Activated naive CD4-positive, alpha-beta T cell treated with anti-CD3 and anti-CD28 coated beads, Interleukin-2, amount 10 ng/mL, durations not matched to agents 7 days and 5 days (primary cell): ENCODE measurements around the gene IFNGR2.

ENCODE experiments used
- CTCF ChIA-PET: fragments of 350-600 bp; sonication (Branson Sonifier 250); formaldehyde crosslinking; loops from one replicate; lab custom pipeline; 2021; ENCODE audit warnings: antibody characterized with exemption; lab: Charles Lee
- DNase-seq: peaks from one replicate; pipeline ENCODE4 v3.0.0-alpha.2; 2020
- H3K27ac Mint-ChIP-seq: one replicate; pipeline ENCODE4 v1.8.0; 2021; ENCODE audit warnings: mild to moderate bottlenecking, moderate library complexity, mixed read lengths
- H3K27me3 Mint-ChIP-seq: one replicate; pipeline ENCODE4 v1.8.0; 2021; ENCODE audit warnings: mild to moderate bottlenecking, mixed read lengths
- H3K36me3 Mint-ChIP-seq: one replicate; pipeline ENCODE4 v1.8.0; 2021; ENCODE audit warnings: mixed read lengths
- H3K4me1 Mint-ChIP-seq: one replicate; pipeline ENCODE4 v1.8.0; 2021; ENCODE audit warnings: mixed read lengths
- H3K4me3 Mint-ChIP-seq: one replicate; pipeline ENCODE4 v1.8.0; 2021; ENCODE audit warnings: mild to moderate bottlenecking, moderate library complexity, mixed read lengths
- H3K9me3 Mint-ChIP-seq: one replicate; pipeline ENCODE4 v1.8.0; 2021; ENCODE audit warnings: mixed read lengths

The IFNGR2 gene

GRCh38 chr21:33383056-33383888 is 19.9 kb upstream of the IFNGR2 start:
- H3K27ac Mint-ChIP-seq, result peak overlapping the region; percentile 82
- peak; percentile 80 for DNase-seq
- H3K4me3 Mint-ChIP-seq, result peak overlapping the region; percentile 64
- H3K9me3 Mint-ChIP-seq, result no peaks in the 10 kb centered on the region
- H3K4me1 Mint-ChIP-seq, result peaks cover 72% of the 10 kb centered on the region
- peaks cover 5% of the 10 kb centered on the region for H3K36me3 Mint-ChIP-seq
- peaks cover 65% of the 10 kb centered on the region for H3K27me3 Mint-ChIP-seq
- CTCF ChIA-PET, result interaction anchor here (0.9 kb wide), 1 partner anchor 22 kb away, joined by 3 read pairs; no protein-coding TSS in a partner anchor

- Mint-ChIP-seq H3K4me3 (peak overlapping the region; percentile 57), H3K4me1 (peaks cover 65% of the 10 kb centered on the region), H3K36me3 (peaks cover 2% of the 10 kb centered on the region), H3K27ac (peak overlapping the region; percentile 84), H3K27me3 (peaks cover 74% of the 10 kb centered on the region), H3K9me3 (no peaks in the 10 kb centered on the region)
- DNase-seq, result peak; percentile 54
- CTCF ChIA-PET, result interaction anchor here (0.7 to 2.6 kb wide), 13 partner anchors 9 to 313 kb away, joined by 3 to 10 read pairs (median 3); partner anchors contain the start of gene IFNAR1
Measured at GRCh38 chr21:33384841-33385331, 18.3 kb upstream of the IFNGR2 start.

- H3K36me3 Mint-ChIP-seq, result no peaks in the 10 kb centered on the region
- peaks cover 80% of the 10 kb centered on the region for H3K27me3 Mint-ChIP-seq
- H3K9me3 Mint-ChIP-seq, result no peaks in the 10 kb centered on the region
- CTCF ChIA-PET, result interaction anchor here (0.6 to 2.6 kb wide), 6 partner anchors 18 to 506 kb away, joined by 3 to 10 read pairs (median 4); partner anchors contain the start of gene IFNAR1
- no peak overlapping the region for H3K27ac Mint-ChIP-seq
- no peak overlapping the region for H3K4me3 Mint-ChIP-seq
- DNase-seq, result no peak
- H3K4me1 Mint-ChIP-seq, result peaks cover 51% of the 10 kb centered on the region
Measured at GRCh38 chr21:33386222-33386784, 16.9 kb upstream of the IFNGR2 start.

- Mint-ChIP-seq H3K4me1 (peaks cover 42% of the 10 kb centered on the region), H3K9me3 (no peaks in the 10 kb centered on the region), H3K4me3 (no peak overlapping the region), H3K36me3 (no peaks in the 10 kb centered on the region), H3K27ac (no peak overlapping the region), H3K27me3 (peaks cover 82% of the 10 kb centered on the region)
- CTCF ChIA-PET, result interaction anchor here (0.7 to 1.4 kb wide), 2 partner anchors 9 to 58 kb away, joined by 3 to 4 read pairs; no protein-coding TSS in a partner anchor
- DNase-seq, result no peak
Measured at GRCh38 chr21:33387294-33387693, 15.9 kb upstream of the IFNGR2 start.

- Mint-ChIP-seq H3K4me1 (peaks cover 34% of the 10 kb centered on the region), H3K4me3 (no peak overlapping the region), H3K27me3 (peaks cover 82% of the 10 kb centered on the region), H3K9me3 (no peaks in the 10 kb centered on the region), H3K27ac (no peak overlapping the region), H3K36me3 (no peaks in the 10 kb centered on the region)
- CTCF ChIA-PET, result no interaction called here
- DNase-seq, result no peak
Measured at GRCh38 chr21:33388188-33388587, 15.0 kb upstream of the IFNGR2 start.

GRCh38 chr21:33390479-33390878 is 12.7 kb upstream of the IFNGR2 start:
- peaks cover 12% of the 10 kb centered on the region for H3K4me1 Mint-ChIP-seq
- peaks cover 88% of the 10 kb centered on the region for H3K27me3 Mint-ChIP-seq
- no peak overlapping the region for H3K27ac Mint-ChIP-seq
- CTCF ChIA-PET, result interaction anchor here (0.5 kb wide), 1 partner anchor 54 kb away, joined by 3 read pairs; no protein-coding TSS in a partner anchor
- DNase-seq, result no peak
- no peaks in the 10 kb centered on the region for H3K36me3 Mint-ChIP-seq
- no peak overlapping the region for H3K4me3 Mint-ChIP-seq
- no peaks in the 10 kb centered on the region for H3K9me3 Mint-ChIP-seq

- no peaks in the 10 kb centered on the region for H3K36me3 Mint-ChIP-seq
- no peaks in the 10 kb centered on the region for H3K9me3 Mint-ChIP-seq
- no peak for DNase-seq
- peaks cover 6% of the 10 kb centered on the region for H3K4me1 Mint-ChIP-seq
- H3K27ac Mint-ChIP-seq, result no peak overlapping the region
- peaks cover 88% of the 10 kb centered on the region for H3K27me3 Mint-ChIP-seq
- CTCF ChIA-PET, result interaction anchor here (1.0 kb wide), 1 partner anchor 54 kb away, joined by 3 read pairs; no protein-coding TSS in a partner anchor
- H3K4me3 Mint-ChIP-seq, result no peak overlapping the region
Measured at GRCh38 chr21:33391656-33392055, 11.6 kb upstream of the IFNGR2 start.

- no peak for DNase-seq
- H3K27ac Mint-ChIP-seq, result peak overlapping the region; percentile 81
- H3K36me3 Mint-ChIP-seq, result no peaks in the 10 kb centered on the region
- H3K4me1 Mint-ChIP-seq, result peaks cover 6% of the 10 kb centered on the region
- H3K27me3 Mint-ChIP-seq, result peaks cover 89% of the 10 kb centered on the region
- no peaks in the 10 kb centered on the region for H3K9me3 Mint-ChIP-seq
- H3K4me3 Mint-ChIP-seq, result no peak overlapping the region
- CTCF ChIA-PET, result no interaction called here
Measured at GRCh38 chr21:33392284-33392985, 10.8 kb upstream of the IFNGR2 start.

GRCh38 chr21:33393348-33393747 is 9.9 kb upstream of the IFNGR2 start:
- Mint-ChIP-seq H3K9me3 (no peaks in the 10 kb centered on the region), H3K27me3 (peaks cover 91% of the 10 kb centered on the region), H3K4me3 (no peak overlapping the region), H3K36me3 (no peaks in the 10 kb centered on the region), H3K4me1 (peaks cover 2% of the 10 kb centered on the region), H3K27ac (no peak overlapping the region)
- DNase-seq, result no peak
- CTCF ChIA-PET, result no interaction called here

GRCh38 chr21:33394260-33394659 is 9.0 kb upstream of the IFNGR2 start:
- peaks cover 8% of the 10 kb centered on the region for H3K4me1 Mint-ChIP-seq
- DNase-seq, result no peak
- no peaks in the 10 kb centered on the region for H3K36me3 Mint-ChIP-seq
- H3K27me3 Mint-ChIP-seq, result peaks cover 91% of the 10 kb centered on the region
- H3K4me3 Mint-ChIP-seq, result no peak overlapping the region
- no peak overlapping the region for H3K27ac Mint-ChIP-seq
- CTCF ChIA-PET, result no interaction called here
- no peaks in the 10 kb centered on the region for H3K9me3 Mint-ChIP-seq

GRCh38 chr21:33395891-33396331 is 7.3 kb upstream of the IFNGR2 start:
- no peaks in the 10 kb centered on the region for H3K9me3 Mint-ChIP-seq
- no peak overlapping the region for H3K27ac Mint-ChIP-seq
- DNase-seq, result no peak
- CTCF ChIA-PET, result interaction anchor here (1.1 to 1.8 kb wide), 3 partner anchors 9 to 34 kb away, joined by 3 to 4 read pairs (median 3); no protein-coding TSS in a partner anchor
- no peaks in the 10 kb centered on the region for H3K36me3 Mint-ChIP-seq
- H3K27me3 Mint-ChIP-seq, result peaks cover 90% of the 10 kb centered on the region
- H3K4me3 Mint-ChIP-seq, result no peak overlapping the region
- H3K4me1 Mint-ChIP-seq, result peaks cover 17% of the 10 kb centered on the region

GRCh38 chr21:33396436-33396835 is 6.8 kb upstream of the IFNGR2 start:
- Mint-ChIP-seq H3K9me3 (no peaks in the 10 kb centered on the region), H3K27ac (no peak overlapping the region)

GRCh38 chr21:33396951-33397350 is 6.3 kb upstream of the IFNGR2 start:
- H3K27me3 Mint-ChIP-seq, result peaks cover 93% of the 10 kb centered on the region
- no peak overlapping the region for H3K4me3 Mint-ChIP-seq
- no peaks in the 10 kb centered on the region for H3K36me3 Mint-ChIP-seq
- DNase-seq, result no peak
- peaks cover 23% of the 10 kb centered on the region for H3K4me1 Mint-ChIP-seq
- CTCF ChIA-PET, result no interaction called here
- H3K9me3 Mint-ChIP-seq, result no peaks in the 10 kb centered on the region
- no peak overlapping the region for H3K27ac Mint-ChIP-seq

More at GRCh38 chr21:33396436-33396835, 6.8 kb upstream of the IFNGR2 start:
- peaks cover 93% of the 10 kb centered on the region for H3K27me3 Mint-ChIP-seq
- H3K4me3 Mint-ChIP-seq, result no peak overlapping the region
- H3K4me1 Mint-ChIP-seq, result peaks cover 20% of the 10 kb centered on the region
- H3K36me3 Mint-ChIP-seq, result no peaks in the 10 kb centered on the region
- no peak for DNase-seq
- CTCF ChIA-PET, result interaction anchor here (1.1 to 1.8 kb wide), 2 partner anchors 9 to 12 kb away, joined by 3 to 4 read pairs; no protein-coding TSS in a partner anchor

- H3K27ac Mint-ChIP-seq, result no peak overlapping the region
- DNase-seq, result no peak
- no peak overlapping the region for H3K4me3 Mint-ChIP-seq
- H3K27me3 Mint-ChIP-seq, result peaks cover 93% of the 10 kb centered on the region
- H3K36me3 Mint-ChIP-seq, result no peaks in the 10 kb centered on the region
- peaks cover 29% of the 10 kb centered on the region for H3K4me1 Mint-ChIP-seq
- CTCF ChIA-PET, result no interaction called here
- no peaks in the 10 kb centered on the region for H3K9me3 Mint-ChIP-seq
Measured at GRCh38 chr21:33397717-33398116, 5.5 kb upstream of the IFNGR2 start.
